Mesodermal cell (in vitro differentiated cells): ENCODE data around the gene NSD2.

Source experiments
- H3K27ac ChIP-seq: 2 replicates; pipeline ENCODE4 v1.7.0; 2013; ENCODE audit warnings: mild to moderate bottlenecking, low read depth, low read length, moderate library complexity; ENCODE audit not compliant: severe bottlenecking
- H3K36me3 ChIP-seq: 2 replicates; pipeline ENCODE4 v1.7.1; 2013; ENCODE audit warnings: mild to moderate bottlenecking, low read length, moderate library complexity; ENCODE audit not compliant: control insufficient read depth, insufficient read depth
- H3K4me1 ChIP-seq: one replicate; pipeline ENCODE4 v1.7.1; 2013; ENCODE audit warnings: mild to moderate bottlenecking, low read length; ENCODE audit not compliant: insufficient read depth, control insufficient read depth, poor library complexity, severe bottlenecking
- H3K4me3 ChIP-seq: 2 replicates; pipeline ENCODE4 v1.7.0; 2013; ENCODE audit warnings: low read length, control low read depth, mild to moderate bottlenecking; ENCODE audit not compliant: insufficient read depth, poor library complexity, severe bottlenecking; ENCODE audit errors: extremely low read depth
- H3K9me3 ChIP-seq: 2 replicates; pipeline ENCODE4 v1.7.1; 2013; ENCODE audit warnings: mild to moderate bottlenecking, low read length, moderate library complexity; ENCODE audit not compliant: control insufficient read depth
- WGBS, 2 experiments: methylation state at CpG; one replicate each; pipeline ENCODE4 v1.1.5; 2013; ENCODE audit warnings: missing lambda C conversion rate in 2 of 2; ENCODE audit not compliant: insufficient coverage in 2 of 2; 5-methylcytosine and 5-hydroxymethylcytosine counted together

Gene NSD2

DNA sequence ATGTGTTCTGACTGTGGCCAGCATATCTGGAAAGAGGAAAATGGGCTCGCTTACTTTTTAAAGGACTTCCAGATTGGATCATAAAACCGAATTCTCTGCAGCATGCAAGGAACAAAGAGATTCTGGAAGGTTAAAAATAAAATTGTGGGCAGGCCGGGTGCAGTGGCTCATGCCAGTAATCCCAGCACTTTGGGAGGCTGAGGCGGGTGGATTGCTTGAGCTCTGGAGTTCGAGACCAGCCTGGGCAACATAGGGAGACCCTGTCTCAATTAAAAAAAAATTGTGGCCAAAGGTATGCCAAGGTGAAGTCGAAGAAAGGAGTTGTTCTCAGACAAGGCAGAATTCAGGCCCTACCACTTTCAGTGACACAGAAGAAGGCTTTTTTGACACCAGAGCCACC lies 99.7 kb downstream of the NSD2 start:
- 96 to 98% methylated on average over 5 to 6 of the region's 6 CpGs for WGBS, 2 experiments
- Histone ChIP-seq H3K4me3 (no peak overlapping the region), H3K27ac (no peak overlapping the region), H3K4me1 (no peaks in the 10 kb centered on the region), H3K36me3 (peaks cover 83% of the 10 kb centered on the region), H3K9me3 (no peaks in the 10 kb centered on the region)

DNA sequence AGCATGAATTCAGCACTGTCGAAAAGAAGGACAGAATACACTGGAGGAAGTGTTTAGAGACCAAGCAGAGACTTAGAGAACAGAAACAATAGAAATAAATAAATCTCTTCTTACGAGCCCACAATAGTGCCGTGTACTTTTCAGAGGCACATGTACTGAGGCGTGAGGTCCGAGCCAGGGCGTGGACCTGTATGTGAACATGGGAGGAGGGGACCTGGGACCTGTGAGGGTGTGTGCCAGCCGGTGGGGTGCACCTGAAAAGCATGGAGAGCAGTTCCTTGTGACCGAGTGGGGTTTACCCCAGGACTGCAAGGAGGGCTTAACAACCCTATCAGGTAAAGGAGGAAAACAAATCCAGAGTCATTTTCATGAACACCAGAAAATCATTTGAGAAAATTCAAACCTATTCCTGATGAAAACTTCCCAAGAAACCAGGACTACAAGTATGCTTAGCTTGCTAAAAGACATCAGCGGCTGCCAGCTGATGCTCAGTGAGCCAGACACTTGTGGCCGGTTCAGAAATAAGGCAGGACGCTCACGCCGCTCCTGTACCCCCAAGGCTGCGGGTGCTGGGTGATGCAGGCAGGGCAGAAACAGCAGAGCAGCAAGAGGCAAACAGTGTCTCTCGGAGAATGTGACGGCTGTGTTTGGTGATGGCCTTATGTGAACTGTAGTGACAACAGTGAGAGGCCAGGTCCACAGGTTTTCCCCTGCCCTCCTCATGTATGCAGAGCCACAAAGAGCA lies 100.4 kb downstream of the NSD2 start:
- WGBS, 2 experiments: 97 to 98% methylated on average over 15 to 16 of the region's 16 CpGs
- H3K27ac ChIP-seq: no peak overlapping the region

DNA sequence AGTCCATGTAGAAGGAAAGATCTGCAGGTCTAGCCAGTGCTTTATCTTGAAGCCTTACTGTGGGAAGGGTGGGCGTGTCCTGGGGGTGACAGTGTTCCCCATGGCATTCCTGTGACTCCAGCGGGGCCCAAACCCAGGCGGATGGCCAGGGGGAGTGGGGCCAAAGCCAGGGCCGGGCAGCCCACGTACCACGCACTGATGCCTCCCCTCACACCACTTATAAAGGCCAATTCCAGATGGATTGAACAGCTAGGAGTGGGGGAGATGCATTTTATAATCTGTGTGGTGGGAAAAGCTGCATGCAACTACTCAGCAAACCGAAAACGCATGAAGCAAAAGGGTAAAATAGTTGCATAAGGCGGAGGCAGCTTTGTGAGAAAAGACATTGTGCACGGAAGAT lies 101.2 kb downstream of the NSD2 start:
- 95 to 96% methylated on average over 6 to 7 of the region's 10 CpGs for WGBS, 2 experiments
- Histone ChIP-seq H3K9me3 (no peaks in the 10 kb centered on the region), H3K36me3 (peaks cover 92% of the 10 kb centered on the region), H3K4me3 (no peak overlapping the region), H3K27ac (no peak overlapping the region), H3K4me1 (no peaks in the 10 kb centered on the region)

More for the DNA sequence above, 100.4 kb downstream of the NSD2 start:
- Histone ChIP-seq H3K9me3 (no peaks in the 10 kb centered on the region), H3K36me3 (peaks cover 86% of the 10 kb centered on the region), H3K4me1 (no peaks in the 10 kb centered on the region), H3K4me3 (no peak overlapping the region)

DNA sequence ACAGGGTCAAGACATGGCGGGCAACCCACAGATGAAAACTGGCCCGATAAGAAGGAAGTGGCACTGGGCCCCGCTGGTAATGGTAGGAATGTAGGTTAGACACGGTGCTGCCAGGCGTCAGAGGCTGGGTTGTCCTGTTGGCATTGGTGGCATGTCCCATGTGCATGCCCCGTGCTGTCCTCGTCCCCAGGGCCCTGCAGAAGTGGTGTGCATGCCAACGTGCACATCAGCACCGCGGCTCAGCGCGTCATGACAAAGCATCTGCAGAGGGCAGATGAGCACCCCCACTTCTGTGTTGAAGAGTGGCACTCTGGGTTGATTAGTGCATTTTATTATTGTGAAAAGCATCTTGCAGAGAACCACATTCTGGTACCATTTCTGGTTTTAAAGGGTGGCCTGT lies 102.0 kb downstream of the NSD2 start:
- H3K27ac ChIP-seq: no peak overlapping the region

DNA sequence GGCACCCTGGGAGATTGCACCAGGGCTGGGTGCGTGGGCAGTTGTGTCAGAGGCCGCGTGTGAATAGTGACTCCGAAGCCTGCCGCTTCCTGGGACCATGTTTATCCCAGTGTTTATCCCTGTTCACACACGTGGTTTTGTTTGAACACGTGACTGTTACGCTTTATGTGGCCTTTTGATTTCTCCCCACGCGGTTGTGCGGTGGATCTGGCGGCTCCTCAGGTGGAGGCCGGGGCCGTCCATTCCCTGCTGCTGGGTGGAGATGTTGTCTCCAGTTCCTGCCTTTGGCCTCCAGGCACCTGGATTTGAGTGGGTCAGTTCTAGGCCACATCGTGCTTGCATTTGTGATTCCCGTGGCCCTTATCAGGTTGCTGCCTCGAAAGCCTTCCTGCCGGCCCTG lies 102.5 kb downstream of the NSD2 start:
- WGBS, 2 experiments: 97 to 100% methylated on average over 18 of the region's 18 CpGs
- no peaks in the 10 kb centered on the region for H3K9me3 ChIP-seq
- peaks cover 90% of the 10 kb centered on the region for H3K36me3 ChIP-seq
- no peak overlapping the region for H3K27ac ChIP-seq
- H3K4me3 ChIP-seq: no peak overlapping the region
- no peaks in the 10 kb centered on the region for H3K4me1 ChIP-seq

More for the DNA sequence above, 102.0 kb downstream of the NSD2 start:
- Histone ChIP-seq H3K4me1 (no peaks in the 10 kb centered on the region), H3K9me3 (no peaks in the 10 kb centered on the region), H3K36me3 (peaks cover 90% of the 10 kb centered on the region), H3K4me3 (no peak overlapping the region)
- WGBS, 2 experiments: 93 to 99% methylated on average over 3 to 12 of the region's 12 CpGs

DNA sequence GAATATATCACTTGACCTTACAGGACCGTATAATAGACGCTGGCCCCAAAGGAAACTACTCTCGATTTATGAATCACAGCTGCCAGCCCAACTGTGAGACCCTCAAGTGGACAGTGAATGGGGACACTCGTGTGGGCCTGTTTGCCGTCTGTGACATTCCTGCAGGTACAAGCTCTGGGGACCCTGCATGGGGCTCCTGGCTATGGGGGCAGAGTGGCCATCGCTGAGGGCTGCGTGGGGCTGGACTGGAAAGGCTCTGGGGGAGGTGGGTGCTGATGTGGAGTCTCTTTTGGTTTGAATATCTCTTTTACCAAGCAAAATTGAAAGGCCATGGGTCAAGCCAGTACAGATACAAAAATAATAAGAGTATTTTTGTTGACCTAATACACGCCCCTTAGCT lies 103.6 kb downstream of the NSD2 start:
- no peak overlapping the region for H3K27ac ChIP-seq
- no peak overlapping the region for H3K4me3 ChIP-seq
- WGBS, 2 experiments: 94 to 99% methylated on average over 6 of the region's 8 CpGs
- H3K36me3 ChIP-seq: peaks cover 90% of the 10 kb centered on the region
- H3K9me3 ChIP-seq: no peaks in the 10 kb centered on the region
- H3K4me1 ChIP-seq: no peaks in the 10 kb centered on the region

DNA sequence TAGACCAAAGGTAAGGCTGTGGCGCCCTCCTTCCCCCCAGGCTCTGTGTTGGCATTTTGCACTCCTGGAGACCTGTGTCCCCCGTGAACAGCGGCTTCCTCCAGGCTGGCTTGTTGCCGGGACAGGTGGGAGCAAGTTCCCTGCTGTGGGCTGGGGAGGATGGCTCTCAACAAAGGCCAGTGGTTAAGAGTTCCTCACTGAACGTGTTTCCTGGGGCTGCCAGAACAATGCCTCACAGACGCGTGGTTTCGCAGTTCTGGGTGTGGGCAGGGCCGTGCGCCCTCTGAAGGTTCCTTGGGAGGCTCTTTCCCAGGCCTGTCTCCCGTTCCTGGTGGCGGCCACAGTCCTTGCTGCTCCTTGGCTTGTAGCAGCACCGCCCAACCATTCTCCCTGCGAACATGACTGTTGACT lies 104.2 kb downstream of the NSD2 start:
- WGBS, 2 experiments: 92 to 95% methylated on average over 12 of the region's 14 CpGs
- Histone ChIP-seq H3K9me3 (no peaks in the 10 kb centered on the region), H3K27ac (no peak overlapping the region), H3K4me1 (no peaks in the 10 kb centered on the region), H3K36me3 (peaks cover 92% of the 10 kb centered on the region), H3K4me3 (no peak overlapping the region)

DNA sequence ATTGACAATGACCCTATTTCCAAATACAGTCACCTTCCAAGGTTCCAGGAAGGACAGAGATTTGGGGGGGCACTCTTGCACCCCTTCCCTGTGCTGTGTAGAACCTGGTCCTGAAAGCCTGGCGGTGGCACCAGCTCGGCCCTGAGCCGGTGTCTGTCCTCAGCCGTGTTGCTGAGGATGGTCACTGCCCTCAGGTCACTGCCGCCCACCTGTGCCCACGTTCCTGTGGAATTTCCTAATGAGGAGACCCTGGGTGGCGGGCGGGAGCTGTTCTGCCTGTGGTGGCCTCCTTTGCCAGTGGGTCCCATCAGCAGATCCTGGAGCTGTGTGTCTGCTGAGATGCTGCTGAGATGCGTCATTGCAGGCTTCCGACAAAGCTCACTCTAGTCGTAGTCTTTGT lies 104.7 kb downstream of the NSD2 start:
- Histone ChIP-seq H3K9me3 (no peaks in the 10 kb centered on the region), H3K4me1 (no peaks in the 10 kb centered on the region), H3K27ac (no peak overlapping the region), H3K36me3 (peaks cover 92% of the 10 kb centered on the region), H3K4me3 (no peak overlapping the region)
- WGBS, 2 experiments: 95 to 97% methylated on average over 11 of the region's 11 CpGs

DNA sequence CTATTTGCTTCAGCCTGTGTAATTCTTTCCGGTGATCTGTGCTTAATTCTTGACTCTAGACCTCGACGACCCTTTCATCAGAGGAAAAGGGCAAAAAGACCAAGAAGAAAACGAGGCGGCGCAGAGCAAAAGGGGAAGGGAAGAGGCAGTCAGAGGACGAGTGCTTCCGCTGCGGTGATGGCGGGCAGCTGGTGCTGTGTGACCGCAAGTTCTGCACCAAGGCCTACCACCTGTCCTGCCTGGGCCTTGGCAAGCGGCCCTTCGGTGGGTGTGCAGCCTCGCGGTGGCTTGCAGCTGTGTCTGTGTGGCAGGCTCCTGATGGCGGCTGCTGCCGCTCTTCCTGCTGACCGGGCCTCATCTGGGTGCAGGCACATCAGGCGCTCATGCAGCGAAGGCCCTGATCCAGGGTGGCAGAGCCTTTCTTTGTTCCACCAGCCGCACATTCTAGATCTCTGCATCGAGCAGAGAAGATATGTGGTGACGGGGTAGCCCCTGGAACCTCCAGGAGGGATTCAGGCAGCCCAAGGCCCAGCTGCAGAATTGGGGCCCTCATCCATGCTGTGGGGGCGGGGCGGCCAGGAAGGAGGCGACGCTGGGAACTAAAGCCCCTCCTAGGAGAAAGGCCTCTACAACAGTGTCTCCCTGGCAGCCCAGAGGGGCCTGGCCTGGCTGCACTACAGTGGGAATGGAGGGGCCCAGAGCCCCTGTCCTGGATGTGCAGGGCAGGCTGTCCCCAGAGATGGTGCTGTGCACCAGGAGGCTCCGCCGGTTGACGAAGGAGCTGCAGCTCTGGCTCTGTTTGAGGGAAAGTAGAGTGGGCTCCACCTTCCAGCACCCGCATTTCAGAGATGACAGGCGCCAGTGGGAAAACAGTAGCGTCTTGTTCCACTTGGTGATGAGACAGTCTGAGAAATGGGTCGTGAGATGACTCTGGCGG lies 105.5 kb downstream of the NSD2 start:
- H3K4me3 ChIP-seq: no peak overlapping the region
- H3K4me1 ChIP-seq: no peaks in the 10 kb centered on the region
- H3K27ac ChIP-seq: no peak overlapping the region
- H3K36me3 ChIP-seq: peaks cover 92% of the 10 kb centered on the region
- H3K9me3 ChIP-seq: no peaks in the 10 kb centered on the region
- 93 to 96% methylated on average over 31 to 32 of the region's 35 CpGs for WGBS, 2 experiments

DNA sequence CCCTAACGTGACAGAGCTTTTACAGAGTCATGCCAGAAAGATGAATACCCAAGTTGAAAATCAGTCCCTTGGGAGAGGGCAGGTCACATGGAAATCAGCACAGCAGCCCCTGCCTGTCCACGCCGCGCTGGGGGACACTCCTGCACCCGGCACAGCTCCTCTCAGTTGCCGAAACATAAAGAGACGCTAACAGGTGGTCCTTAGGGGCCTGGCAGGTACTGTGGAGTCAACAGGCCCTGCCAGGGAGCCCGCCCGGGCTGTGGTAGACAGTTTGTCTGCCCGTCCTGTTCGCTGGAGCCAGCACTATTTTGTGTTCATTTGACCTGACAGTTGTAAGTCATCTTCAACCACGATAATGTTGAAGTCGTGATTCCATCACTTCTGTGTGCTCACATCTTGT lies 107.0 kb downstream of the NSD2 start:
- H3K4me3 ChIP-seq: no peak overlapping the region
- peaks cover 97% of the 10 kb centered on the region for H3K36me3 ChIP-seq
- no peak overlapping the region for H3K27ac ChIP-seq
- WGBS, 2 experiments: 97% methylated on average over 13 of the region's 13 CpGs
- H3K9me3 ChIP-seq: no peaks in the 10 kb centered on the region
- no peaks in the 10 kb centered on the region for H3K4me1 ChIP-seq
